Progenitor cell of endocrine pancreas (in vitro differentiated cells): ENCODE results near the gene PPP6R3. TPM values are rescaled to one million over a fixed set of nuclear protein-coding genes. Genes with fewer than 3 reads are reported as not detected.
A peak's percentile ranks its signal among the peaks of the same experiment; 100 is the strongest.
"Not testable (repeated sequence)": the region's sequence is repeated elsewhere in the genome, so short reads cannot be mapped to it uniquely, and the experiment has no call there.

Source experiments
- DNase-seq: peaks from one replicate; pipeline ENCODE4 v3.0.0; 2021; ENCODE audit warnings: low spot score; ENCODE audit not compliant: unreplicated experiment
- H3K27ac Mint-ChIP-seq: 2 replicates; pipeline ENCODE4 v1.8.0; 2021; ENCODE audit warnings: mild to moderate bottlenecking, moderate library complexity, mixed read lengths
- H3K27me3 Mint-ChIP-seq: 2 replicates; pipeline ENCODE4 v1.8.0; 2021; ENCODE audit warnings: mixed read lengths
- H3K36me3 Mint-ChIP-seq: 2 replicates; pipeline ENCODE4 v1.8.0; 2022; ENCODE audit warnings: mixed read lengths; ENCODE audit not compliant: insufficient read depth
- H3K4me1 Mint-ChIP-seq: 2 replicates; pipeline ENCODE4 v1.8.0; 2021; ENCODE audit warnings: low read depth, mixed read lengths
- H3K4me3 Mint-ChIP-seq: 2 replicates; pipeline ENCODE4 v1.8.0; 2021; ENCODE audit warnings: low read depth, mild to moderate bottlenecking, moderate library complexity, mixed read lengths
- H3K9me3 Mint-ChIP-seq: 2 replicates; pipeline ENCODE4 v1.8.0; 2021; ENCODE audit warnings: low read depth, mixed read lengths
- CTCF ChIP-seq: fragments of 200-600 bp; sonication (generic); IDR thresholded peaks from one replicate; pipeline ENCODE4 v1.5.0; 2021; ENCODE audit warnings: antibody characterized with exemption, mild to moderate bottlenecking; ENCODE audit not compliant: unreplicated experiment
- total RNA-seq: library from RNA; stranded (reverse); gene quantifications from 2 replicates; pipeline ENCODE4 v1.2.1, GENCODE V29; 2021

PPP6R3 gene
- total RNA-seq, 1 donor from 2014 or later = 124 TPM

- H3K27me3 Mint-ChIP-seq = no peaks in the 10 kb centered on the region
- no peaks in the 10 kb centered on the region for H3K9me3 Mint-ChIP-seq
- H3K4me1 Mint-ChIP-seq = peaks cover 17% of the 10 kb centered on the region
- H3K27ac Mint-ChIP-seq = peak overlapping the region; percentile 49
- no peak overlapping the region for H3K4me3 Mint-ChIP-seq
- DNase-seq = no peak
- TF ChIP-seq CTCF = no peak
- H3K36me3 Mint-ChIP-seq = peaks cover 19% of the 10 kb centered on the region
Observed at GRCh38 chr11:68536706-68537105, 76.2 kb downstream of the PPP6R3 start.

GRCh38 chr11:68538025-68538424, 77.5 kb downstream of the PPP6R3 start:
- Mint-ChIP-seq H3K4me3 (no peak overlapping the region), H3K9me3 (no peaks in the 10 kb centered on the region), H3K4me1 (peaks cover 13% of the 10 kb centered on the region), H3K27me3 (no peaks in the 10 kb centered on the region), H3K36me3 (peaks cover 22% of the 10 kb centered on the region), H3K27ac (no peak overlapping the region)
- no peak for DNase-seq
- TF ChIP-seq CTCF = no peak

- no peak for TF ChIP-seq CTCF
- no peak overlapping the region for H3K4me3 Mint-ChIP-seq
- DNase-seq = no peak
- H3K27me3 Mint-ChIP-seq = no peaks in the 10 kb centered on the region
- H3K9me3 Mint-ChIP-seq = no peaks in the 10 kb centered on the region
- H3K27ac Mint-ChIP-seq = no peak overlapping the region
- peaks cover 24% of the 10 kb centered on the region for H3K36me3 Mint-ChIP-seq
- peaks cover 13% of the 10 kb centered on the region for H3K4me1 Mint-ChIP-seq
Observed at GRCh38 chr11:68539395-68539794, 78.8 kb downstream of the PPP6R3 start.

- not testable (repeated sequence) for H3K27ac Mint-ChIP-seq, H3K27me3 Mint-ChIP-seq, H3K9me3 Mint-ChIP-seq, H3K4me3 Mint-ChIP-seq, DNase-seq
- H3K36me3 Mint-ChIP-seq = peaks cover 29% of the 10 kb centered on the region
- H3K4me1 Mint-ChIP-seq = peaks cover 16% of the 10 kb centered on the region
Observed at GRCh38 chr11:68540504-68540903, 80.0 kb downstream of the PPP6R3 start.

- H3K4me1 Mint-ChIP-seq = peaks cover 21% of the 10 kb centered on the region
- H3K4me3 Mint-ChIP-seq = no peak overlapping the region
- no peaks in the 10 kb centered on the region for H3K9me3 Mint-ChIP-seq
- no peaks in the 10 kb centered on the region for H3K27me3 Mint-ChIP-seq
- H3K27ac Mint-ChIP-seq = no peak overlapping the region
- DNase-seq = no peak
- TF ChIP-seq CTCF = no peak
- H3K36me3 Mint-ChIP-seq = peaks cover 30% of the 10 kb centered on the region
Observed at GRCh38 chr11:68541116-68541515, 80.6 kb downstream of the PPP6R3 start.

- Mint-ChIP-seq H3K4me1 (peaks cover 22% of the 10 kb centered on the region), H3K4me3 (no peak overlapping the region), H3K36me3 (peaks cover 36% of the 10 kb centered on the region), H3K9me3 (no peaks in the 10 kb centered on the region), H3K27ac (peak overlapping the region; percentile 77), H3K27me3 (no peaks in the 10 kb centered on the region)
- no peak for TF ChIP-seq CTCF
- DNase-seq = no peak
Observed at GRCh38 chr11:68541991-68542390, 81.4 kb downstream of the PPP6R3 start.
